Sigmoid colon (tissue), 7 donors: Measurements from ENCODE around the gene GZMB. TPM values are rescaled to one million over a fixed set of nuclear protein-coding genes. Genes with fewer than 3 reads are reported as not detected.
A peak's percentile ranks its signal among the peaks of the same experiment; 100 is the strongest.

ENCODE experiments used
- DNase-seq: peaks from one replicate; pipeline ENCODE4 v3.0.0-alpha.2; 2019
- H3K27ac ChIP-seq, 4 donors: fragments of 200-600 bp; sonication (generic); one replicate each; pipeline ENCODE4 v1.5.1; 2016 to 2019; ENCODE audit warnings: mild to moderate bottlenecking in 1 of 4
- H3K27me3 ChIP-seq, 3 donors: fragments of 200-600 bp; sonication (generic); one replicate each; pipeline ENCODE4 v1.5.1; 2019; ENCODE audit warnings: mild to moderate bottlenecking in 1 of 3
- H3K36me3 ChIP-seq, 4 donors: fragments of 200-600 bp; sonication (generic); one replicate each; pipeline ENCODE4 v1.5.1; 2016 to 2019
- H3K4me1 ChIP-seq, 4 donors: fragments of 200-600 bp; sonication (generic); one replicate each; pipeline ENCODE4 v1.5.1; 2017 to 2019
- H3K4me3 ChIP-seq, 4 donors: fragments of 200-600 bp; sonication (generic); one replicate each; pipeline ENCODE4 v1.5.1; 2017 to 2019; ENCODE audit warnings: mild to moderate bottlenecking in 2 of 4, moderate library complexity in 1 of 4
- H3K9me3 ChIP-seq, 4 donors: fragments of 200-600 bp in 3 of 4; sonication (generic) in 3 of 4; one replicate each; pipeline versions ENCODE4 v1.5.1 to v1.6.1; 2013 to 2019
- EP300 ChIP-seq, 4 donors: sonication (generic); formaldehyde crosslinking; IDR thresholded peaks; one replicate each; pipeline ENCODE4 v1.6.1; 2017; ENCODE audit warnings: antibody characterized with exemption in 4 of 4
- POLR2A ChIP-seq, 2 donors: fragments of 450-650 bp; IDR thresholded peaks; one replicate each; pipeline ENCODE4 v1.6.1; 2016; ENCODE audit warnings: antibody characterized with exemption in 2 of 2, mild to moderate bottlenecking in 2 of 2, moderate library complexity in 2 of 2
- POLR2AphosphoS5 ChIP-seq, 4 donors: sonication (generic); formaldehyde crosslinking; IDR thresholded peaks; one replicate each; pipeline ENCODE4 v1.6.1; 2017; ENCODE audit warnings: antibody characterized with exemption in 4 of 4
- WGBS, 2 donors: extraction: QIAGEN DNeasy Blood & Tissue Kit; methylation state at CpG; one replicate each; pipeline ENCODE4 v1.1.7; 2013; 5-methylcytosine and 5-hydroxymethylcytosine counted together
- intact Hi-C: fragments of 100-400 bp; cut with DNase I; formaldehyde crosslinking; loops from one replicate; pipeline ENCODE4 v1.15.1; 2023
- polyA plus RNA-seq, 3 donors: library from polyadenylated mRNA; stranded (reverse); fragments of 200-250 nt; gene quantifications; one replicate each; pipeline ENCODE4 v1.2.3, GENCODE V29; 2013
- total RNA-seq, 4 donors: library from RNA; depleted of rRNA; stranded (reverse); fragments of >200 nt; gene quantifications; one replicate each; pipeline ENCODE4 v1.1.0, GENCODE V29; 2016
- TF ChIP-seq, protein P1 (sequence below), 4 experiments: fragments of 450-650 bp in 3 of 4; fragments of 200-600 bp in 1 of 4; IDR thresholded peaks; one replicate each; pipeline ENCODE4 v1.5.1; 2016 to 2019; ENCODE audit warnings: antibody characterized with exemption in 4 of 4, mild to moderate bottlenecking in 3 of 4, moderate library complexity in 2 of 4
- donor health status: healthy with polysubstance abuse.
- donor health status: Bipolar disorder and iron deficiency.
- donor health status: healthy.

The GZMB gene
- total and polyA plus RNA-seq, 7 donors = 1.5 to 8.0 (median 3.2) TPM; not detected in 4

DNA sequence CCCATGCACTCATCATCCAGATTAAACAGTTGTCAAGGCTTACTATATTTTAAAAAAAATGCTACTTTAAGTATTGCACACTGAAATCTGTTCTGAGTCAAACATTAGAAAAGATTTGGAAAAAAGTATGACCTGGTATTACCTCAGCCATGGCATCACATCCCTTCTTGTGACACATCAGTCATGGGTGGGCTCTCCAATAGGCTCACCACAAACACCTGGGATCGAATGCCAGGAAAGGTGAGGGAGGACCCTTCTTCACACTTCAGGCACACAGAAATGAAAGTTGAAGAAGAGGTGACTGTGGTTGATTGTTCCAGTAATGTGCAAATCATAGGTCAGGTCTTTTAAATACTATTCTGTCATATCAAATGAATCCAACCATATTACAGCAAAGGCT lies 36.6 kb upstream of the GZMB start:
- Histone ChIP-seq H3K27me3 (peaks cover 0 to 7% (median 0%) of the 10 kb centered on the region in 3 donors), H3K9me3 (no peaks in the 10 kb centered on the region), H3K4me3 (no peak overlapping the region), H3K36me3 (no peaks in the 10 kb centered on the region), H3K4me1 (no peaks in the 10 kb centered on the region), H3K27ac (no peak overlapping the region)
- WGBS, 2 donors = 67 to 90% methylated on average over 1 of the region's 1 CpG
- no peak for DNase-seq
- intact Hi-C loops = loop anchor here (10.0 kb wide), 1 partner anchor 336 kb away; the partner anchor contains the start of genes ADCY4 and RIPK3
- TF ChIP-seq POLR2AphosphoS5 (IDR thresholded peaks at IDR 0.05) = no peak
- no peak for TF ChIP-seq POLR2A (IDR thresholded peaks at IDR 0.05)
- no peak for TF ChIP-seq EP300 (IDR thresholded peaks at IDR 0.05)
- TF ChIP-seq, protein P1, sequence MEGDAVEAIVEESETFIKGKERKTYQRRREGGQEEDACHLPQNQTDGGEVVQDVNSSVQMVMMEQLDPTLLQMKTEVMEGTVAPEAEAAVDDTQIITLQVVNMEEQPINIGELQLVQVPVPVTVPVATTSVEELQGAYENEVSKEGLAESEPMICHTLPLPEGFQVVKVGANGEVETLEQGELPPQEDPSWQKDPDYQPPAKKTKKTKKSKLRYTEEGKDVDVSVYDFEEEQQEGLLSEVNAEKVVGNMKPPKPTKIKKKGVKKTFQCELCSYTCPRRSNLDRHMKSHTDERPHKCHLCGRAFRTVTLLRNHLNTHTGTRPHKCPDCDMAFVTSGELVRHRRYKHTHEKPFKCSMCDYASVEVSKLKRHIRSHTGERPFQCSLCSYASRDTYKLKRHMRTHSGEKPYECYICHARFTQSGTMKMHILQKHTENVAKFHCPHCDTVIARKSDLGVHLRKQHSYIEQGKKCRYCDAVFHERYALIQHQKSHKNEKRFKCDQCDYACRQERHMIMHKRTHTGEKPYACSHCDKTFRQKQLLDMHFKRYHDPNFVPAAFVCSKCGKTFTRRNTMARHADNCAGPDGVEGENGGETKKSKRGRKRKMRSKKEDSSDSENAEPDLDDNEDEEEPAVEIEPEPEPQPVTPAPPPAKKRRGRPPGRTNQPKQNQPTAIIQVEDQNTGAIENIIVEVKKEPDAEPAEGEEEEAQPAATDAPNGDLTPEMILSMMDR (IDR thresholded peaks at IDR 0.05) = no peak

DNA sequence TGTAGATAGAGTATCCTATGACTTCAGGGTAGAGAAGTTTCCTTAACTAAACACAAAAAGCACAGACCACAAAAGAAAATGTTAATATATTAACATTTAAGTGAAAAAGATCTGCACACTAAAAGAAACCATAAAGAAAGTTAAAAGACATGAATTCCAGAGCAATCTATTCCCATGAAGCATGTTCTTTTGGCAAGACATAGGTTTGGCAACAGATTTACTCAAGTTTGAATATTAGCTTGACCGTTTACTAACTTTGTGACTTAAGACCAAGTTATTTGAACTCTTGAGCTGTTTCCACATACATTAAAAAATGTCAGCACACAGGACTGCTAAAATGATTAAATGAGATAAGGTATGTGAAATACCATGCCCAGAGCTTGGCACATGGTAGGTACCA lies 35.7 kb upstream of the GZMB start:
- WGBS, 2 donors = 51 to 81% methylated on average over 1 of the region's 1 CpG

DNA sequence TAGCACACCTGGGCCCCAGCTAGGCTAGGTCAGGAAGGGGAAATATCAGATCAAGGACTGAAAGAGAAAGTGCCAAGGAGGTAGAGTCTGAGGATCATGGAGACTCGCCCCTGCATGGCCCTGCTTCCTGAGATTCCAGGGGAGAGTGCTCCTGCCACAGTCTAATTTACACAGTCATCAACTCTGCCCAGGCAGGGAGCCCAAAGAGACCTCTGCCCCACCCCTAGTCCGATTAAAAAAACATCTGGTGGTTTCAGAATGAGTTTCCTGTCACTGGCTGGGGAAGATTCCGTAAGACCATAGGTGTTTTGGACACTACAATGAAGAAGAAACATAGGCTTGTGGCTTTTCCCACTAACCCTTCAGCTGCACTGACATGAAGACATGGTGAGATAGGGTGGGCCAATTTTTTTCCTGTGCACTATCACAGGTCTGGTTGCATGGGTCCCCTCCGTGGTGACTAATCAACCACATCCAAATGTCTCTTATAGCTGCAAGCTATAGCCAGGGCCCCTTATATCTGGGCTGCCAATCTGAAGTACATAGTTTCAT lies 31.5 kb upstream of the GZMB start:
- TF ChIP-seq, protein P1 (IDR thresholded peaks at IDR 0.05) = no peak
- no peak for TF ChIP-seq EP300 (IDR thresholded peaks at IDR 0.05)
- no peak for TF ChIP-seq POLR2A (IDR thresholded peaks at IDR 0.05)
- TF ChIP-seq POLR2AphosphoS5 (IDR thresholded peaks at IDR 0.05) = no peak
- Histone ChIP-seq H3K9me3 (no peaks in the 10 kb centered on the region), H3K4me1 (no peaks in the 10 kb centered on the region), H3K36me3 (no peaks in the 10 kb centered on the region), H3K27ac (no peak overlapping the region), H3K27me3 (no peaks in the 10 kb centered on the region), H3K4me3 (no peak overlapping the region)
- no peak for DNase-seq
- intact Hi-C loops = no loop called here
- WGBS, 2 donors = 36 to 46% methylated on average over 4 of the region's 4 CpGs

More for the DNA sequence above, 35.7 kb upstream of the GZMB start:
- Histone ChIP-seq H3K36me3 (no peaks in the 10 kb centered on the region), H3K27ac (no peak overlapping the region), H3K4me3 (no peak overlapping the region), H3K27me3 (peaks cover 0 to 7% (median 0%) of the 10 kb centered on the region in 3 donors), H3K9me3 (no peaks in the 10 kb centered on the region), H3K4me1 (no peaks in the 10 kb centered on the region)
- intact Hi-C loops = loop anchor here (10.0 kb wide), 1 partner anchor 335 kb away; the partner anchor contains the start of genes ADCY4 and RIPK3
- TF ChIP-seq EP300 (IDR thresholded peaks at IDR 0.05) = no peak
- no peak for TF ChIP-seq POLR2AphosphoS5 (IDR thresholded peaks at IDR 0.05)
- TF ChIP-seq, protein P1 (IDR thresholded peaks at IDR 0.05) = no peak
- TF ChIP-seq POLR2A (IDR thresholded peaks at IDR 0.05) = no peak
- no peak for DNase-seq

DNA sequence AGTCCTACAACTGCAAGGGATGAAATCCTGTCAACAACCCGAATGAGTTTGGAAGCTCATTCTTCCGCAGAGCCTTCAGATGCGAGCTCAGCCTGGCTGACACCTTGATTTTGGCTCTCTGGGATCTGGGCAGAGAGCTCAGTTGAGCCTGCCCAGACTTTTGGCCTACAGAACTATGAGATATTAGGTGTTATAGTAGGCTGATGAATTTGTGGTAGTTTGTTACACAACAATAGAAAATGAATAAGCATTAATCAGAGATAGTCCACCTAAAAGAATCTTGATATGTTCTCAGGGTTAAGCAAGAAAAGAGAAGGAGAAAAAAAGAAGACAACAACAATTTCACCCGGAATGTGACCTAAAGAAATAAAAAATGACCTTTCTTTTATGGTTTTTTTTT lies 30.4 kb upstream of the GZMB start:
- DNase-seq = no peak
- no peaks in the 10 kb centered on the region for H3K4me1 ChIP-seq
- H3K9me3 ChIP-seq = no peaks in the 10 kb centered on the region
- intact Hi-C loops = no loop called here
- H3K27ac ChIP-seq = no peak overlapping the region
- no peak overlapping the region for H3K4me3 ChIP-seq
- WGBS, 2 donors = 87 to 91% methylated on average over 4 of the region's 4 CpGs
- no peak for TF ChIP-seq POLR2AphosphoS5 (IDR thresholded peaks at IDR 0.05)
- TF ChIP-seq EP300 (IDR thresholded peaks at IDR 0.05) = no peak
- TF ChIP-seq, protein P1 (IDR thresholded peaks at IDR 0.05) = no peak
- no peak for TF ChIP-seq POLR2A (IDR thresholded peaks at IDR 0.05)
- no peaks in the 10 kb centered on the region for H3K27me3 ChIP-seq
- no peaks in the 10 kb centered on the region for H3K36me3 ChIP-seq

DNA sequence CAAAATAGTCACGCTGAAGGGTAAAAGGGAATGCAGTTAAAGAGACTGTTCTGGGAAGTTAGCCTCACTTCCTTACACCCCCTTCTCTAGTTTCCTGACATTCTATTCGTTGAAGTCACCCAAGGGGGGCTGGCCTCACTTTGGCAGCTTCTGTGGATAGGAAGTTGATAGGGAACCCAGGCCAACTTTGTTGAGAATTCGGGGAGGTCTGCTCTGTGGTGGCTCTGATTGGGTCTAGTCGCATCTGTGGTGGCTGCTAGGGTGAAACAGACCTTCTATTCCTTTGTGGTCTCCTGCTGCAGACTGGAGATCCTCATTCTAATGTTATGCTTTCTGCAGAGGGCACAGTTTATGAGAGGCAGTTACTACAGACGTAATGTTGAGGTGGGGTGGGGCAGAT lies 28.8 kb upstream of the GZMB start:
- intact Hi-C loops = no loop called here
- TF ChIP-seq EP300 (IDR thresholded peaks at IDR 0.05) (no peak), POLR2AphosphoS5 (IDR thresholded peaks at IDR 0.05) (no peak), POLR2A (IDR thresholded peaks at IDR 0.05) (no peak)
- TF ChIP-seq, protein P1 (IDR thresholded peaks at IDR 0.05) = no peak
- Histone ChIP-seq H3K27me3 (no peaks in the 10 kb centered on the region), H3K9me3 (no peaks in the 10 kb centered on the region), H3K36me3 (no peaks in the 10 kb centered on the region), H3K4me3 (no peak overlapping the region), H3K27ac (peak overlapping the region in 1 of 4 donors; percentile 20), H3K4me1 (no peaks in the 10 kb centered on the region)
- WGBS, 2 donors = 36 to 59% methylated on average over 5 of the region's 5 CpGs
- no peak for DNase-seq
